Cardiac septum (tissue), 1 donor: ENCODE measurements around the gene TYSND1. TPM values are rescaled to one million over a fixed set of nuclear protein-coding genes. Genes with fewer than 3 reads are reported as not detected.

Source experiments
- DNase-seq: peaks from one replicate; pipeline ENCODE4 v3.0.0-alpha.2; 2020; ENCODE audit warnings: low spot score
- intact Hi-C: fragments of 100-400 bp; cut with DNase I; formaldehyde crosslinking; loops from one replicate; pipeline ENCODE4 v1.14.0; 2022
- total RNA-seq: library from RNA; stranded (reverse); fragmentation: NEBNext Ultra II Directional; extraction: Animal tissue kit (Norgen Biotek cat#: 25700); gene quantifications from one replicate; pipeline ENCODE4 v1.2.1, GENCODE V29; 2021
- donor health status: DM: no; HTN: no; CAD: no.

Gene TYSND1
- total RNA-seq, 1 donor from 2014 or later = 5.2 TPM

GRCh38 chr10:70088308-70088698, 58.2 kb downstream of the TYSND1 start:
- DNase-seq = no peak
- intact Hi-C loops = no loop called here

Other genes with a start within 250 kb of the TYSND1 start
- 15.3 TPM for gene MACROH2A2, start 93.9 kb downstream of the TYSND1 start, total RNA-seq
- gene AIFM2, start 13.9 kb downstream of the TYSND1 start, total RNA-seq = 19.4 TPM
- 87.1 TPM for gene SAR1A, start 23.8 kb upstream of the TYSND1 start, total RNA-seq
- gene PPA1, start 86.7 kb upstream of the TYSND1 start, total RNA-seq = 68.6 TPM
- gene NPFFR1, start 137.3 kb upstream of the TYSND1 start, total RNA-seq = not detected
- 46.3 TPM for gene LRRC20, start 235.9 kb upstream of the TYSND1 start, total RNA-seq